CD4-positive, alpha-beta memory T cell (primary cell): ENCODE data around the gene LARP4B. TPM values are rescaled to one million over a fixed set of nuclear protein-coding genes. Genes with fewer than 3 reads are reported as not detected.

Experiments used
- polyA plus RNA-seq, 2 donors: library from polyadenylated mRNA; unstranded; fragments of 300-500 nt; fragmentation: Illumina TruSeq; gene quantifications; one replicate each; pipeline ENCODE4 v1.2.3, GENCODE V29; 2021
- total RNA-seq, 2 experiments: library from RNA; stranded (reverse); gene quantifications; one replicate each; pipeline ENCODE4 v1.2.3, GENCODE V29; 2021

Gene LARP4B
- total and polyA plus RNA-seq, 4 experiments from 2014 or later = 13.0 to 99.7 (median 61.9) TPM

Other genes starting within 250 kb of the LARP4B start
- 1 to 10 TPM; 5.7 to 6.0 TPM for gene DIP2C, start 242.0 kb downstream of the LARP4B start, total RNA-seq
- 1 to 10 TPM; 1.1 to 2.1 TPM for gene DIP2C, start 242.0 kb downstream of the LARP4B start, polyA plus RNA-seq
- 10 to 100 TPM; 46.0 to 47.0 TPM for gene GTPBP4, start 56.7 kb upstream of the LARP4B start, total RNA-seq
- gene GTPBP4, start 56.7 kb upstream of the LARP4B start, polyA plus RNA-seq = 10 to 100 TPM; 22.7 to 25.3 TPM
- gene IDI2, start 94.2 kb upstream of the LARP4B start, total RNA-seq = not detected
- not detected for gene IDI2, start 94.2 kb upstream of the LARP4B start, polyA plus RNA-seq
- 10 to 100 TPM; 30.3 to 32.4 TPM for gene IDI1, start 117.4 kb upstream of the LARP4B start, total RNA-seq
- 10 to 100 TPM; 45.1 to 45.4 TPM for gene IDI1, start 117.4 kb upstream of the LARP4B start, polyA plus RNA-seq
- gene WDR37, start 124.7 kb upstream of the LARP4B start, total RNA-seq = 10 to 100 TPM; 41.7 to 42.5 TPM
- gene WDR37, start 124.7 kb upstream of the LARP4B start, polyA plus RNA-seq = 10 to 100 TPM; 14.2 to 18.0 TPM